ENCODE data around the gene HES2.

- no peak for TF ChIP-seq GATA2 (IDR thresholded peaks at IDR 0.05; ENCODE audit: low read depth, low read length)
- TF ChIP-seq GATA3 (IDR thresholded peaks at IDR 0.05; ENCODE audit: low read depth, low read length): no peak
Measured at GRCh38 chr1:6420454-6421042, 829 bp upstream of the HES2 start.
